NB4 (cell line): Measurements from ENCODE around the gene IVL.
A peak's percentile ranks its signal among the peaks of the same experiment; 100 is the strongest.

ENCODE experiments used
- DNase-seq: peaks from one replicate; pipeline ENCODE4 v3.0.0; 2010; ENCODE audit warnings: low read depth
- H3K4me3 ChIP-seq: one replicate; pipeline ENCODE4 v1.5.1; 2011; ENCODE audit warnings: mild to moderate bottlenecking, low read depth, low read length, moderate library complexity
- CTCF ChIP-seq: IDR thresholded peaks from one replicate; pipeline ENCODE4 v1.5.1; 2012; ENCODE audit warnings: low read depth, low read length
- MAX ChIP-seq: IDR thresholded peaks from 2 replicates; pipeline ENCODE4 v1.6.1; 2011; ENCODE audit warnings: low read depth, low read length
- MYC ChIP-seq: IDR thresholded peaks from 2 replicates; pipeline ENCODE4 v1.6.1; 2011; ENCODE audit warnings: low read depth, low read length
- POLR2A ChIP-seq: IDR thresholded peaks from 2 replicates; pipeline ENCODE4 v1.6.1; 2011; ENCODE audit warnings: mild to moderate bottlenecking; ENCODE audit not compliant: insufficient read length; ENCODE audit errors: extremely low read depth

The IVL gene

GRCh38 chr1:152926091-152926490, 17.7 kb downstream of the IVL start:
- peak; percentile 20 for DNase-seq
- TF ChIP-seq CTCF (peak; percentile 18), POLR2A (no peak)
- H3K4me3 ChIP-seq, result no peak overlapping the region

- no peak for TF ChIP-seq MAX
- TF ChIP-seq POLR2A, result no peak
- TF ChIP-seq MYC, result no peak
- no peak for TF ChIP-seq CTCF
- no peak overlapping the region for H3K4me3 ChIP-seq
- DNase-seq, result no peak
These were observed 20.3 kb downstream of the IVL start for GRCh38 chr1:152928671-152929070.

- H3K4me3 ChIP-seq, result no peak overlapping the region
- DNase-seq, result no peak
- TF ChIP-seq MAX (no peak), POLR2A (no peak), MYC (no peak), CTCF (no peak)
These were observed 23.9 kb downstream of the IVL start for GRCh38 chr1:152932170-152932811.

- H3K4me3 ChIP-seq, result no peak overlapping the region
- no peak for DNase-seq
- TF ChIP-seq POLR2A (no peak), CTCF (no peak)
These were observed 24.9 kb downstream of the IVL start for GRCh38 chr1:152933196-152933595.

GRCh38 chr1:152940614-152941013, 32.3 kb downstream of the IVL start:
- no peak overlapping the region for H3K4me3 ChIP-seq
- TF ChIP-seq POLR2A, result no peak
- TF ChIP-seq CTCF, result no peak
- TF ChIP-seq MAX, result no peak
- TF ChIP-seq MYC, result no peak
- DNase-seq, result no peak

- H3K4me3 ChIP-seq, result no peak overlapping the region
- no peak for DNase-seq
- no peak for TF ChIP-seq POLR2A
- TF ChIP-seq CTCF, result no peak
- TF ChIP-seq MYC, result no peak
- TF ChIP-seq MAX, result no peak
These were observed 32.8 kb downstream of the IVL start for GRCh38 chr1:152941037-152941711.
